ENCODE measurements around the gene TPK1. TPM values are rescaled to one million over a fixed set of nuclear protein-coding genes. Genes with fewer than 3 reads are reported as not detected.
"Not testable (repeated sequence)": the region's sequence is repeated elsewhere in the genome, so short reads cannot be mapped to it uniquely, and the experiment has no call there.

Gene TPK1
- polyA plus RNA-seq, 3 donors, result 1.4 to 10.5 (median 3.0) TPM

DNA sequence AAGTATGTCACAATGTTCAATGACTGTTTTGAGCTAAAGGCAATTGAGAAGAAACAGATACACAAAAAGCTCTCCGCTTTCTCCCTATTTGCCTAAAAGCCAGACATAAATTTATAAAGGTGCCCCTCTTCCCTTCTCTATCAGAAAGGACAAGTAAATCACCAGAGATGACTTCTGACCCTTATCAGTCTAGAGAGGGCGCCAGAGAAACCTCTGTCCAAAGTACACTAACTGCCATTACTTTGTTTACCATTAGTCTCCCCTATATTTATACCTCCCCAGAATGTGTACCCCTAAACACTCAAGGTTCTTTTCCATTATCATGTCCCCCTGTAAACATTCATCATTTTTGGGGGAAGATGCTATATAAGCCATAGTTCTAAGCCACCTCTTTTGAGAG is 49.3 kb downstream of the TPK1 start:
- no peak overlapping the region for H3K27ac ChIP-seq (ENCODE audit: low read depth, low read length)
- WGBS, 3 donors, result 75 to 86% (median 84%) methylated on average over 2 of the region's 2 CpGs

DNA sequence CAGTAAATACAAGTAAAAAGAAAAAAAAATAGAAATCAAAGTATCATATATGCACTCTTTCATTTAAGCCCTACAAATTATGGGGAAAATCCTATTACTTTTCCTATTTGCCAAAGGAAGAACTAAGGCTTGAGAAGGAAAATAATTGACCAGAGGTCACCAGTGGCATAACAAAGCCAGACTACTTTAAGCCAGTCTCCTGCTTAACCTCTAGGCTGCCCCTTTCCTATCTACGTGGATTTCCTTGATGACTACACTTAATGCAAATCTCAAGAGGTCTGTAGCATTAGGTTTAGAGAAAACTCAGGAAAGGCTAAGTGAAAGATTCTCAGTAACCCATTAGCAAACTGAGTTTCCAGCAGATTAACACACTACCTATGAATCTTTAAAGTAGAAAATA is 49.8 kb downstream of the TPK1 start:
- H3K27ac ChIP-seq (ENCODE audit: low read depth, low read length), result no peak overlapping the region
- WGBS, 3 donors, result 63 to 74% (median 72%) methylated on average over 1 of the region's 1 CpG

DNA sequence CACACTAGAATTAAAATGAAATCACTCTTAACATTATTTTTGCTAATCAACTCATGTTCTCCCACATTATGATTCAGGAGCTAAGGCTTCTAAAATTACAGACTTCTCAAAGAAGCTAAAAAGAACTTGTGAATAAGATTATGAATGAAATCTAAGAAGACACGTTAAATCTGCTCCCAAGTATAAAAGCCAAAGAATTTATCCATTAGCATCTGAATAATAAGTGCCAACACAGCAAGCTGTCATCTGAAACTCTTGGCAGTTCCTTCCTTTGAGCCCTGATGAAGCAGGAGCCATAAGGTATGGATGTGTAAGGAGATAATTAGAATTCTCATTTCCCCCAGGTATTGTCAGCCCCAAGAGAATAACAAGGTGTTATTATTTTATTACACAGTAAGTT is 50.3 kb downstream of the TPK1 start:
- WGBS, 3 donors, result 79 to 85% (median 80%) methylated on average over 1 of the region's 1 CpG
- no peak overlapping the region for H3K27ac ChIP-seq (ENCODE audit: low read depth, low read length)

DNA sequence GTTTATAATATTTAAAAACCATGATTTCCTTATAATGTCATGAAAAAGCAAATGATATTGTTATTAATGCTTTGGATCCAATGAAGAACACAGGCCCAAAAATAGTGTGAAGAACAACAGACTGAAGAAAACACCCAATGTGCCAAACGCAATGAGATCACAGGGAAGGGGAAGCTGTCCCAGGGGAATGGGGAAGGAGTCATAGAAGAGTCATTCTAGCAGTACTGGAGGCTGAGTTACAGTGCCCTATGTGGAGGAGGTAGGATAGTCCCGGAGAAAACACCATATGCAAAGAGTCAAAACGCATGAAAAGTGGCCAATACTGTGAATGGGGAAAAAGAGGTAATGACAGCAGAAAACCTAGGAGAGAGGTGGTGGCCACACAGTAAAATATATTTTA is 50.9 kb downstream of the TPK1 start:
- H3K27ac ChIP-seq (ENCODE audit: low read depth, low read length), result no peak overlapping the region
- 61 to 85% (median 66%) methylated on average over 3 of the region's 3 CpGs for WGBS, 3 donors

DNA sequence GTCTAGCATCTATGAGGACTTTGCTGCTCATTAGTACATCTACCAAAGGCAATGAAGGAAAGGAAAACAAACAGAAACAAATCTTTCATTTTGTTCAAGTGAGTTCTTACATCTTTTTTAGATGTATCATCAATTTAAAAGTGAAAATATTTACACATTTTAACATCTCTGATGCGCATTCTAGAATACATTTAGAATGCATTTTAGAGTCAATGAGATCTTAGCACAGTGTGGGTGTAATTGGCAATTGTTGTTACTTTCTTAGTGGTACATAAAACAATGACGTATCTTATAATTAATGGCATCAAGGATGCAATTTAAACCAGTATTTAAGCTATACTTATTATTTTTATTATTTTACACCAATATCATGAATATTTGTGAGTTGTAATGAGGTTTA is 51.4 kb downstream of the TPK1 start:
- H3K27ac ChIP-seq (ENCODE audit: low read depth, low read length), result no peak overlapping the region
- 86 to 90% (median 90%) methylated on average over 2 of the region's 2 CpGs for WGBS, 3 donors

DNA sequence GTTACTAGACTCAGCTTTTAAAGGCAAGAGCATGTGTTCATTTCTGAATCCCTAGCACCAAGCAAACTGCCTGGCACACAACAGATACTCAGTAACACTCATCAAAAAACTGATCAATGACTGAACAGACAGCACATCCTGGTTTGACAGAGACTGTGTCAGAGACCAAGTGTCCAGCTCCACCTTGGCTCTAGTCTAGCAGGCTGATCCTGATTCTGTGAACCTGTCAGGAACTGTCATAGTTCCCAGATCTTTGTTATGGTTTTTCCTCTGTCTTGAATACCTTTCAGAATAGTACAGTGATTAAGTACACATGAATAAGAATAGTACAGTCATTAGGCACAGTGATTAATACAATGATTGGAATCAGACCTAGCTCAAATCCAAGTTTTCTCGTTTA is 53.0 kb downstream of the TPK1 start:
- H3K27ac ChIP-seq (ENCODE audit: low read depth, low read length), result no peak overlapping the region
- 0 to 71% (median 64%) methylated on average over 1 of the region's 1 CpG for WGBS, 3 donors

DNA sequence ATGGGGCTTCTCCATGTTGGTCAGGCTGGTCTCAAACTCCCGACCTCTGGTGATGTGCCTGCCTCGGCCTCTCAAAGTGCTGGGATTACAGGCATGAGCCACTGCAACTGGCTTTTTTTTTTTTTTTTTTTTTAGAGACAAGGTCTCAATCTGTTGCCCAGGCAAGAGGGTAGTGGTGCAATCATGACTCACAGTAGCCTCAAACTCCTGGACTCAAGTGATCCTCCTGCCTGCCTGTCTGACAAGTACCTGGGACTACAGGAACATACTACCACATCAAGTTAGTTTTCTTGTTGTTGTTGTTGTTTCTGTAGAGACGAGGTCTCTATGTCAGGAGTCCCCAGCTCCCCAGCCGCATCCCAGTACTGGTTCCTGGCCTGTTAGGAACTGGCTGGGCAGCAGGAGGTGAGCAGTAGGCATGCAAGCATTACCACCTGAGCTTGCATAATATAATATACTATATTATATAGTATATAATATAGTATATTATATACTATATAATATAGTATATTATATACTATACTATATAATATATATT is 55.7 kb downstream of the TPK1 start:
- H3K27ac ChIP-seq (ENCODE audit: low read depth, low read length), result no peak overlapping the region
- 91 to 95% (median 94%) methylated on average over 4 of the region's 4 CpGs for WGBS, 3 donors

DNA sequence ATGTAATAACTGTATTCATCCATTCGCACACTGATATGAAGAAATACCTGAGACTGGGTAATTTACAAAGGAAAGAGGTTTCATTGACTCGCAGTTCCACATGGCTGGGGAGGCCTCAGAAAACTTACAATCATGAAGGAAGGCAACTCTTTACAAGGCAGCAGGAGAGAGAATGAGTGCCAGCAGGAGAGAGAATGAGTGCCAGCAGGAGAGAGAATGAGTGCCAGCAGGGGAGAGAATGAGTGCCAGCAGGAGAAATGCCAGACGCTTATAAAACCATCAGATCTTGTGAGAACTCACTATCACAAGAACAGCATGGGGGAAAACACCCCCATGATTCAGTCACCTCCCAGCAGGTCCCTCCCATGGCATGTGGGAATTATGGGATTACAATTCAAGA is 58.0 kb downstream of the TPK1 start:
- WGBS, 3 donors, result 87 to 95% (median 93%) methylated on average over 3 of the region's 3 CpGs
- H3K27ac ChIP-seq (ENCODE audit: low read depth, low read length), result not testable (repeated sequence)

DNA sequence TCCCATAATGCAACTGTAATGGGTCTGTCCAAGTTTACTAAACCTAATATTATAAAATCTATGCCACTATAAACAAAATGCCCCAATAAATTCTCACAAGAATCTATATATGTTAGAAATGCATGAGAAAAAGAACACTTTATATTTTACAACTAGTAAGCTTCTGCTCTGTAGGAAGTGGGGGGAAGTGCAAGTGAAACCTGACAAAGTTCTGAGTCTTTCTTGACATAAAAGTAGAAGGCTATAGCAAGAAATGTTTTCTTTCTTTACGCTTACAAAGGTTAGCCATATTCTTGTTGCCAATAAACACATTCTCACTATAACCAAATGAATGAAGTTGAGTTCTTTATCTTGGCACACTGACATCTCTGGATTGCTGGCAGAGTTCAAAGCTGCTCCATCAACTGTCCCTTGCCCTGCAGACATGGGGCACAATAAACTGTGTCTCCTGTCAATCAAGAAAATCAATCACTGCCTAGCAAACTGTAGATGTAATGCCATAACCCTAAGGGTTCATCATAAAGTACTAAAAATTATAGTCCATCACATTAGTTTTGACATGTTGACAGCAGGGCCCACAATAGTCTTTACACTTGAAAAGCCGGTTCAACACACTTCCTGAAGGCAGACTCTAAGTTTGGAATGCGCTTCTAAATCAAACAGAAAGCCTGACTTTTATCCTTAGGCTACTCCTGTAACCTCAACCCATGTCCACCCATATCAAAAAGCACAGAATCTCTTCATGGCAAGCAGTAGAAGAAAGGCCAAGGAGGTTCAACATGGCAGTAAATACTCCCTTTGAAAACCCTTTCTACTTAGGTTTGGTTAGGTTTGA is 58.6 kb downstream of the TPK1 start:
- 83 to 88% (median 85%) methylated on average over 3 of the region's 3 CpGs for WGBS, 3 donors

DNA sequence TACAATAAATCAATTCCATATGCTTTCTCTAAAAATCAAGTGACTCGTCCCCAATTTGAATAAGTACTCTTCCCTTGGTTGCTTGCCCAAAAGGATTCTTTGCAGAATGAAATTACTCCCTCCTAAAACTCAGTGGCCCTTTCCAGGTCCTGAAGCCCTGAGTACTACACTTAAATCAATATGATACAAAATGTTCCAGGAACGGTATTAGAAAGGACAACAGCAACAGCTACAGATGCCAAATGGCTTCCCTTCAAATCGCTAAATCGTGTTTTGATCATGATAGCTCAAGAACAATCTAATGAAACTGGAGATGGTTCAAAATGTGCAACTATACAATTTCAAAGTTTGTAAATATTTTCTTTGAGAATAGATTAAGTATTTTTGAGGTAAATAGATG is 59.4 kb downstream of the TPK1 start:
- no peak overlapping the region for H3K27ac ChIP-seq (ENCODE audit: low read depth, low read length)
- WGBS, 3 donors, result 65 to 69% (median 66%) methylated on average over 4 of the region's 4 CpGs

More for the DNA sequence above, 58.6 kb downstream of the TPK1 start:
- H3K27ac ChIP-seq (ENCODE audit: low read depth, low read length), result no peak overlapping the region

DNA sequence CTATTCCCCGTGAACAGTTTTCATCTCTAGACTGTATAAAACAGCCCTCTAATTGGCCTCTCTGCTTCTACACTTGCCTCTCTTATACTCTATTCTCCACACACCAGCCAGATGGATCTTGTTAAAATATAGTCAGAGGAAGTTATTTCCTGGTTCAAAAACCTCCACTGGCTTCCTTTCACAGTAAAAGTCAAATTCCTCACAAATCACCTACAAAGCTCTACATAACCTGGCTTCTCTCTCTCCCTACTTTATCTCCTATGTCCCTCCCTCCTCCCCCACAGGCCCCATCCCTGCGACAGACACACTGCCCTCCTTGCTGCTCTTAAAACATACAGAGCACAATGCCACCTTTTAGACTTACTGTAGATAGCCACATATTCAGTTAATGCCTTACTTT is 60.1 kb downstream of the TPK1 start:
- 35 to 60% (median 48%) methylated on average over 2 of the region's 2 CpGs for WGBS, 3 donors
- no peak overlapping the region for H3K27ac ChIP-seq (ENCODE audit: low read depth, low read length)

DNA sequence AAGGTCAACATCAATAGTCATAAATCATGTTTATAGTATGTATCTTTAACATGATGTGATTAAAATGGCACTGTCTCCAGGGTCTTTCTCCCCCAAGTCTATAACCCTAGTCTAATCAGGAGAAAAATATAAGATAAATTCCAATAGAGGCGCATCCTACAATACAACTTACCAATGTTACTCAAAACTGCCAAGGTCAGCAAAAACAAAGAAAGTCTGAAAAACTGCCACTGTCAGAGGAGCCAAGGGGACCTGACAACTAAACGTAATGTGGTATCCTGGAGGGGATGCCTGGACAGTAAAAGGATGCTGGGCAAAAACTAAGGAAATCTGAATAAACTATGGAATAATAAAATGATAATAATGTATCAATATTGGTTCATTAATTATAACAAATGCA is 63.9 kb downstream of the TPK1 start:
- no peak overlapping the region for H3K27ac ChIP-seq (ENCODE audit: low read depth, low read length)
- WGBS, 3 donors, result 73 to 87% (median 87%) methylated on average over 2 of the region's 2 CpGs

DNA sequence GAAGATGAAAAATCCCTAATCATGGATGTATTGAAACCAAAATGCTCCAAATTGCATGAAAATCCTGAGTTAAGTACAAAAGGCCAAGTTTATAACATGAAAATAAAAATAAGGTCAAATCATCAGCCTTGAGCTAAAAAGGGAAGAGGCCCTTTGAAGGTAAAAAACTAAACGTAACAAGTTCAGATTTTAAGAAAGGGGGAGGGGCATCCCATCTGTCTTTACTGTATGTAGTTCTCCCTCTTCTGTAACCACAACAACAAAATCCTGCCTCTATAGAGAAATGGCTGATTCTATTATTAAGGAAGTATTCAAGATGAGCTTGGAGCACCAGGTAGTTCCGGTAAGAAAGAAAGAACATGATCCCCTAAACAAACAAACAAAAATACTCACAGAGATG is 64.7 kb downstream of the TPK1 start:
- WGBS, 3 donors, result 37 to 58% (median 57%) methylated on average over 2 of the region's 2 CpGs

DNA sequence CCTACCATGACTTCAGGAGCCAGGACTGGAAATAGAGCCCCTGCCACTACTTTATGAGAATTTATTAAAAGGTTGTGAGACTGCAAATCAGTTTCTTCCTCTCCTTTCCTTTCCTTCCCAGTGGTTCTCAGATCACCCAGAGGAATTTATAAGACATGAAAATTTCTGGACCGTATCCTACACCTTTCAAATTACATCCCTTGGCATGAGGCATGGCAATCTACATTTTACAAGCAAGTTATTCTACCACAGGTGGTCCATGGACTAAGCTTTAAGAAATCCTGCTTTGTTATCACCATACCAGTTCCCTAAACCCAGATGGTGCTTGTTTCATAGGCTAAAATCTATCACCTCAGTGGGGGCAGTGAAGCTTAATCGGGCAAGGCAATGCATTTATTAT is 66.5 kb downstream of the TPK1 start:
- WGBS, 3 donors, result 87 to 96% (median 94%) methylated on average over 2 of the region's 2 CpGs
- no peak overlapping the region for H3K27ac ChIP-seq (ENCODE audit: low read depth, low read length)

More for the DNA sequence above, 64.7 kb downstream of the TPK1 start:
- no peak overlapping the region for H3K27ac ChIP-seq (ENCODE audit: low read depth, low read length)

DNA sequence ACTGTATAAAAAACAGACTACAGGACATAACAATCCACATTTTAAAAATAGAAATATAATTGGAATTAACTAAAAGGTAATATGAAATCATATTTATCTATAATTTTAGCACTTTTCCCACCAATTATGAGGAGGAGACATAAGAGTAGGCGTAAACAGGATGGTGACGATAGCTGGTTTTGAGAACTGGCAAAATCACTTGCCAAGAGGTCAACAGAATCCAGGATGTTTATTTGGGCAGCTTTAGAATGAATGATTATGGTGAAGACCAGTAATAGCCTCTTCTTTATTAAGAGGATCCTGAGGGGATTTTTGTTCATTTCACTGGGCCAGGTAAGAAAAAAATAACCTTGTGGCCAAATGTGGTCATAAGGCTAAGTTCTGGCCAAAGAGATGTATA is 67.2 kb downstream of the TPK1 start:
- H3K27ac ChIP-seq (ENCODE audit: low read depth, low read length), result no peak overlapping the region
- WGBS, 3 donors, result 84 to 91% (median 88%) methylated on average over 2 of the region's 2 CpGs

DNA sequence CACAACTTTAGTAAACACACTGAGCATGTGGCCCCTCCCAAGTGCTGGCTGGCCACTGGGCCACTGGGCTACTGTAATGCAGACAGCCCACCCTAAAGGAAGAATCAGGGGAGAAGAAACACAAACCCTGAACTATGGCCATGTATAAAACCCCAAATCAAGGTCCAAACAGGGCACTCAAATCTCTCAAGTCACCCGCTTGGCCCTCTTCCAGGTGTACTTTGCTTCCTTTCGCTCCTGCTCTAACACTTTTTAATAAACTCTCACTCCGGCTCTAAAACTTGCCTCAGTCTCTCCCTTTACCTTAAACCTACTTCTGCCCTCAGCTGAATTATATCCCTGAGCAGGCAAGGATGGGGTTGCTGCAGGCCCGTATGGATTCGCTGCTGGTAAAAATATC is 72.6 kb downstream of the TPK1 start:
- 81 to 92% (median 88%) methylated on average over 5 of the region's 5 CpGs for WGBS, 3 donors
- no peak overlapping the region for H3K27ac ChIP-seq (ENCODE audit: low read depth, low read length)

DNA sequence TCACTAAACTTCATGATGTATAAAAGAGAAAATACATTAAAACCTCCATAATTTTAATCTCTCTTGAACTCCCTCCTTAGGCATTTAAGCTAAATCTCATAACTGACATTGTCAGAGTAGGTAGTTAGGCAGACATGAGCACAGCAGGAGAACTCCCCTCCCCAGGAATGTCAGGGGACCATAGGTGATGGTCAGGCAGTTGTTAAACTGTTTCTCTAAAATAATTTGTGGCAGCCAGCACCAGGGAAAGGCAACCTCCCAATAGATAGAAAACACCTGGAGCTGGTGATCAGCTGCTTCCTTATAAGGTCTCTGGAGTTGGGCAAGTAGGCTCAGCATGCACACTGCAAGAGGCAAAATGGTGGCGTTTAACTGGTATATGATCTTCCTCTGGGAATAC is 73.0 kb downstream of the TPK1 start:
- H3K27ac ChIP-seq (ENCODE audit: low read depth, low read length), result no peak overlapping the region
- 79 to 93% (median 92%) methylated on average over 1 of the region's 1 CpG for WGBS, 3 donors

DNA sequence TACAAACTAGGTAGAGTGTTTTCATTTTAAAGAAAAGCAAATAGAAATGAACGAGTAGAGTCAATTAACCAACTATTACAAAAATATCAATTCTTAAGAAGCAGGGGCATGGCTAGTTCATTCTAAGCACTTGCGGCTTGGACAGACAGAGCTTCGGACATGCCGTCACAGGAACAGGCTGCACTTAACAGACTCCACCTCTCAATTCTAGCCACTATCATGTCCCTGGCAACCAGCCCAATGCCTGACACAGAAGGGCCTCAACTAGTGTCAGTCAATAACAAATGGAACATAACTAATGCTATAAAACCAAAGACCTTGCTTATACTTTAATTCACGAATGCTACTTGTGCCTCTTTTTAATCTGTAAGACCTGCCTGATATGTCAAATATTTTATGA is 74.4 kb downstream of the TPK1 start:
- WGBS, 3 donors, result 78 to 89% (median 82%) methylated on average over 5 of the region's 5 CpGs

DNA sequence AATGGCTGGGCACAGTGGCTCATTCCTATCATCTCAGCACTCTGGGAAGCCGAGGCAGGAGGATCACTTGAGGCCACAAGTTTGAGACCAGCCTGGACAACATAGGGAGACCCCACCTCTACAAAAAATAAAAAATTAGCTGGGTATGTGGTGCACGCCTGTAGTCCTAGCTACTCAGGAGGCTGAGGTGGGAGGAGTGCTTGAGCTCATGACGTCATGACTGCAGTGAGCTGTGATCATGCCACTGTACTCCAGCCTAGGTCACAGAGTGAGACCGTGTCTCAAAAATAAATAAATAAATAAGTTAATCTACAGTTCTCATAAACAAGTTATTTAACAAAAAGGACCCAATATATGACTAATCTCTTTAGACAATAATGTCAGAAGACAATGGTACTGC is 76.2 kb downstream of the TPK1 start:
- WGBS, 3 donors, result 63 to 95% (median 94%) methylated on average over 4 of the region's 4 CpGs
- no peak overlapping the region for H3K27ac ChIP-seq (ENCODE audit: low read depth, low read length)

More for the DNA sequence above, 74.4 kb downstream of the TPK1 start:
- no peak overlapping the region for H3K27ac ChIP-seq (ENCODE audit: low read depth, low read length)

DNA sequence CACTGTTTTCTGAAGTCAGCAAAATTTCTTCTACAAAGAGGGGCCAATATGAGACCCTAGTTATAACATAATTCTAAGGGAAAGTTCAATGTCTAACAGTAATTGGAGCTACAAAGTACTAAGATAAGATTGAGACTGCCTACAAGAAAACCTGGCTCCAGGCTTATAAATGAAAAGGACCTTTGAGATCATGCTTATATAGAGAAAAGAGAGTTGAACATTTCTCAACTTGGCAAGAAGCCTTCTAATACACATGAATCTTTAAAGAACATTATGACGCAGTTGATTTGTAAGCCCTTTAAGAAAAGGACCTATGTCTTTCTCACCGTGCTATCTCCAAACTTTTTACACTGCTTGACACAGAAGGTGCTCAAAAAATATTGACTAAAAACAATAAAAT is 87.9 kb downstream of the TPK1 start:
- H3K27ac ChIP-seq (ENCODE audit: low read depth, low read length), result no peak overlapping the region
- 55 to 74% (median 67%) methylated on average over 2 of the region's 2 CpGs for WGBS, 3 donors

Data from adipose tissue (tissue), 3 donors.